Epithelial cell of proximal tubule (primary cell): ENCODE measurements around the gene FARSB. TPM values are rescaled to one million over a fixed set of nuclear protein-coding genes. Genes with fewer than 3 reads are reported as not detected.

Experiments used
- DNase-seq: peaks from one replicate; pipeline ENCODE4 v3.0.0-alpha.2; 2011; ENCODE audit warnings: low read depth
- H3K4me3 ChIP-seq: 2 replicates; pipeline ENCODE4 v1.5.1; 2011; ENCODE audit warnings: low read depth, mild to moderate bottlenecking, low read length
- total RNA-seq: library from RNA; depleted of rRNA; stranded (reverse); fragments of >200 nt; gene quantifications from 2 replicates; pipeline ENCODE4 v1.2.3, GENCODE V29; 2015
- TF ChIP-seq, protein P1 (sequence below): conservative IDR thresholded peaks from 2 replicates; pipeline ENCODE4 v1.5.1; 2012; ENCODE audit warnings: low read depth, mild to moderate bottlenecking, low read length

FARSB gene
- total RNA-seq, 1 donor from 2014 or later = 18.3 TPM

DNA sequence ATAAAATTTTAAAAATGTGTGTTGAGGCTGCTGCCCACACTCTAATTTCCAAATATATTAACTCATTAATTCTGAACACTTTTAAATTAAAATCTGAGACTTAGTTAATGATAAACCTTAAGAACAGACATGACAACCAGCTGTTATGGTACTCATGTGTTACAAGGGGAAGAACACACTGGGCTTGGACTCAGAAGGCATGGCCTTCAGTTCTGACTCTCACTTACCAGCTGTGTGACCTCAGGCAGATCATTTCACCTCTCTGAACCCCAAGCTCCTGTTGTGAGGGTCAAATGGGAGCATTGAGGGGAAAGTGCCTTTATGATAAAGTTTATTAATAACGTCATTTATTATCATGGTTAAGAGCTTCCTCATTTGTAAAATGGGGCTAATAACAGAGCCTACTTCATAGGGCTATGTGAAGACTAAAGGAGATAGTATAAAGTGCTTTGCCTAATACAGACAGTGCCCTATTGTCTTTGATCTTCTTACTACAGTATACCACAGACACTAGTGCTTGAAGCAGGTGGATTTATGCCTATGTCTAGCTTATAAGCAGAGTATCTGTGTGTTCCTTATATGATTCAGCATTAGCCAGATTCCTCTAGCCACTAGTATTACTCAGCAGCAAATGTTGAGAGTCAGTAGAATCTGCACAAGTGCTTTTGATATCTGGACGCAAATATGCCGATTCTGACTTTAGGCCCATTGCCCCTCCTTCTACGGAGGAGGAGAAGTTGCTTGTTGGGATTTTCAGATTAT, 131.9 kb downstream of the FARSB start:
- TF ChIP-seq, protein P1, sequence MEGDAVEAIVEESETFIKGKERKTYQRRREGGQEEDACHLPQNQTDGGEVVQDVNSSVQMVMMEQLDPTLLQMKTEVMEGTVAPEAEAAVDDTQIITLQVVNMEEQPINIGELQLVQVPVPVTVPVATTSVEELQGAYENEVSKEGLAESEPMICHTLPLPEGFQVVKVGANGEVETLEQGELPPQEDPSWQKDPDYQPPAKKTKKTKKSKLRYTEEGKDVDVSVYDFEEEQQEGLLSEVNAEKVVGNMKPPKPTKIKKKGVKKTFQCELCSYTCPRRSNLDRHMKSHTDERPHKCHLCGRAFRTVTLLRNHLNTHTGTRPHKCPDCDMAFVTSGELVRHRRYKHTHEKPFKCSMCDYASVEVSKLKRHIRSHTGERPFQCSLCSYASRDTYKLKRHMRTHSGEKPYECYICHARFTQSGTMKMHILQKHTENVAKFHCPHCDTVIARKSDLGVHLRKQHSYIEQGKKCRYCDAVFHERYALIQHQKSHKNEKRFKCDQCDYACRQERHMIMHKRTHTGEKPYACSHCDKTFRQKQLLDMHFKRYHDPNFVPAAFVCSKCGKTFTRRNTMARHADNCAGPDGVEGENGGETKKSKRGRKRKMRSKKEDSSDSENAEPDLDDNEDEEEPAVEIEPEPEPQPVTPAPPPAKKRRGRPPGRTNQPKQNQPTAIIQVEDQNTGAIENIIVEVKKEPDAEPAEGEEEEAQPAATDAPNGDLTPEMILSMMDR = no peak
- no peak for DNase-seq
- H3K4me3 ChIP-seq = no peak overlapping the region

DNA sequence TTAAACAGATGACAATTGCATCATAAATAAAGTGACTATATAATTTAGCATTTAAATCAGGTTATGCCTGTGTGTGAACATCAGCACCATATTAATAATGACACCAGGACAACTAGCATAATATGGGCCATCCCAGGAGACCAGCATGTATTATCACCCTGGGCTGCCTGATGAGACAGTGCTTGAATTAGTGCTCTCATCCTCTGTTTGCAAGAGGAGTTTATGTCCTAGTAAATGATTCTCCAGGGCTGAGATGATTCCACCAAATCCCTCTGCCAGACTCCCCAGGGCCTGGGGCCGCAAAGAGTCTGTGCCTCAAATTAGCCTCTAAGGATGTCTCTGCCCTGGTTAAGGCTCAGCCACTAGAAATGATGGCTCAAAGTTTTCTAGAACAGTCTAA, 133.8 kb downstream of the FARSB start:
- TF ChIP-seq, protein P1 = no peak
- DNase-seq = no peak
- no peak overlapping the region for H3K4me3 ChIP-seq

- no peak overlapping the region for H3K4me3 ChIP-seq
- TF ChIP-seq, protein P1 = no peak
- DNase-seq = no peak
Measured at GRCh38 chr2:222521099-222521498, 134.8 kb downstream of the FARSB start.

Other genes with a start within 250 kb of the FARSB start
- gene SGPP2, start 231.5 kb downstream of the FARSB start, total RNA-seq = 9.1 and 9.7 TPM in 2 replicates
- gene MOGAT1, start 15.6 kb upstream of the FARSB start, total RNA-seq = not detected in 2 replicates
- gene ACSL3, start 204.9 kb upstream of the FARSB start, total RNA-seq = 66.8 and 87.9 TPM in 2 replicates